ENCODE measurements around the gene SRSF9. TPM values are rescaled to one million over a fixed set of nuclear protein-coding genes. Genes with fewer than 3 reads are reported as not detected.
A peak's percentile ranks its signal among the peaks of the same experiment; 100 is the strongest.
"Not testable (repeated sequence)": the region's sequence is repeated elsewhere in the genome, so short reads cannot be mapped to it uniquely, and the experiment has no call there.

SRSF9 gene
- total RNA-seq (2022): 240 and 244 TPM in 2 replicates
- percentile 95 among the genes with signal in this experiment for Bru-seq, nascent RNA
- percentile 94 among the genes with signal in this experiment for BruChase-seq, experiment 1, labeled RNA remaining after a 2-hour chase
- percentile 97 among the genes with signal in this experiment for BruChase-seq, experiment 2, labeled RNA remaining after a 6-hour chase
- long read RNA-seq, transcript SRSF9-201 (4 exons, 1,201 nt): major isoform, 452 of 491 reads
- long read RNA-seq, partial matches to known transcripts: 2 of 491 reads
- long read RNA-seq, other reads (novel, unspliced or antisense): 29 of 491 reads

- no peaks in the 10 kb centered on the region for H3K9me3 Mint-ChIP-seq (ENCODE audit: unreplicated experiment)
- CTCF ChIA-PET: interaction anchor here (0.7 to 1.4 kb wide), 5 partner anchors 25 to 242 kb away, joined by 3 to 5 read pairs (median 4); partner anchors contain the start of gene SIRT4
- intact Hi-C loops (cut with micrococcal nuclease; ENCODE audit: unreplicated experiment): loop anchor here (1.0 to 5.0 kb wide), 3 partner anchors 23 to 58 kb away; partner anchors contain the start of genes COQ5, DYNLL1, GATC and TRIAP1
Measured at GRCh38 chr12:120469450-120470149, at the start of gene SRSF9. TSS of gene SRSF9 (minus strand) at chr12:120469748. CDS start at chr12:120469609, 139 bp downstream.

GRCh38 chr12:120519324-120519723 lies 49.8 kb upstream of the SRSF9 start:
- H3K36me3 Mint-ChIP-seq (ENCODE audit: insufficient read depth, unreplicated experiment); H3K4me1 ChIP-seq; DNase-seq; H3K27ac Mint-ChIP-seq (ENCODE audit: unreplicated experiment); H3K4me3 Mint-ChIP-seq (ENCODE audit: unreplicated experiment); intact Hi-C loops (cut with micrococcal nuclease; ENCODE audit: unreplicated experiment); H3K4me3 ChIP-seq (ENCODE audit: low read depth, low read length); H3K4me1 Mint-ChIP-seq (ENCODE audit: low read depth, unreplicated experiment); BruUV-seq (replicated peaks); H3K27me3 Mint-ChIP-seq (ENCODE audit: insufficient read depth, unreplicated experiment); H3K9me3 ChIP-seq; POLR2A ChIA-PET; H3K9me3 Mint-ChIP-seq (ENCODE audit: unreplicated experiment); CTCF ChIA-PET; H3K36me3 ChIP-seq (ENCODE audit: control insufficient read depth, insufficient read depth, low read length); H3K27me3 ChIP-seq (replicated peaks; ENCODE audit: control insufficient read depth, insufficient read depth, low read length): not testable (repeated sequence)

More at GRCh38 chr12:120469450-120470149, at the start of gene SRSF9:
- no peaks in the 10 kb centered on the region for H3K27me3 Mint-ChIP-seq (ENCODE audit: insufficient read depth, unreplicated experiment)
- H3K9me3 ChIP-seq: no peaks in the 10 kb centered on the region
- BruUV-seq (replicated peaks): no TSS peak
- H3K27ac Mint-ChIP-seq (ENCODE audit: unreplicated experiment): peak within 1 kb of the TSS; percentile 79
- peaks cover 47% of the 10 kb centered on the region for H3K36me3 Mint-ChIP-seq (ENCODE audit: insufficient read depth, unreplicated experiment)
- peak; percentile 95 to 97 for DNase-seq
- peak within 1 kb of the TSS; percentile 80 for H3K4me3 ChIP-seq (ENCODE audit: low read depth, low read length)
- H3K4me3 Mint-ChIP-seq (ENCODE audit: unreplicated experiment): peak within 1 kb of the TSS; percentile 85
- TF ChIP-seq CTCF (IDR thresholded peaks at IDR 0.05; ENCODE audit: insufficient read depth in 1 of 2, low read depth in 1 of 2, low read length in 1 of 2, severe bottlenecking in 1 of 2, unreplicated experiment in 1 of 2): peak; percentile 84 to 93
- no peaks in the 10 kb centered on the region for H3K36me3 ChIP-seq (ENCODE audit: control insufficient read depth, insufficient read depth, low read length)
- POLR2A ChIA-PET: interaction anchor here (0.7 to 1.6 kb wide), 3 partner anchors 13 to 112 kb away, joined by 3 to 12 read pairs (median 5); partner anchors contain the start of gene POP5
- H3K4me1 ChIP-seq: peaks cover 5% of the 10 kb centered on the region
- no peaks in the 10 kb centered on the region for H3K27me3 ChIP-seq (replicated peaks; ENCODE audit: control insufficient read depth, insufficient read depth, low read length)
- H3K4me1 Mint-ChIP-seq (ENCODE audit: low read depth, unreplicated experiment): peaks cover 8% of the 10 kb centered on the region

GRCh38 chr12:120515496-120515895 lies 45.9 kb upstream of the SRSF9 start:
- no peak for TF ChIP-seq CTCF (IDR thresholded peaks at IDR 0.05; ENCODE audit: insufficient read depth in 1 of 2, low read depth in 1 of 2, low read length in 1 of 2, severe bottlenecking in 1 of 2, unreplicated experiment in 1 of 2)
- POLR2A ChIA-PET: no interaction called here
- no peaks in the 10 kb centered on the region for H3K4me1 Mint-ChIP-seq (ENCODE audit: low read depth, unreplicated experiment)
- H3K4me3 Mint-ChIP-seq (ENCODE audit: unreplicated experiment): no peak overlapping the region
- no TSS peak for BruUV-seq (replicated peaks)
- no peaks in the 10 kb centered on the region for H3K27me3 Mint-ChIP-seq (ENCODE audit: insufficient read depth, unreplicated experiment)
- H3K27ac Mint-ChIP-seq (ENCODE audit: unreplicated experiment): peak overlapping the region; percentile 20
- intact Hi-C loops (cut with micrococcal nuclease; ENCODE audit: unreplicated experiment): no loop called here
- Histone ChIP-seq H3K36me3 (ENCODE audit: control insufficient read depth, insufficient read depth, low read length) (peaks cover 2% of the 10 kb centered on the region; the same call in 1 of the 2 replicates), H3K4me3 (ENCODE audit: low read depth, low read length) (no peak overlapping the region), H3K4me1 (no peaks in the 10 kb centered on the region), H3K9me3 (no peaks in the 10 kb centered on the region), H3K27me3 (replicated peaks; ENCODE audit: control insufficient read depth, insufficient read depth, low read length) (no peaks in the 10 kb centered on the region)
- H3K36me3 Mint-ChIP-seq (ENCODE audit: insufficient read depth, unreplicated experiment): no peaks in the 10 kb centered on the region
- DNase-seq: no peak
- CTCF ChIA-PET: no interaction called here
- no peaks in the 10 kb centered on the region for H3K9me3 Mint-ChIP-seq (ENCODE audit: unreplicated experiment)

All from Caco-2 (cell line).